ENCODE results near the gene CIRBP. TPM values are rescaled to one million over a fixed set of nuclear protein-coding genes. Genes with fewer than 3 reads are reported as not detected.
A peak's percentile ranks its signal among the peaks of the same experiment; 100 is the strongest.

Gene CIRBP
- total and polyA plus RNA-seq, 2 of the 13 experiments (the other 11 are each of a cell fraction or from before 2014, with no cell fraction given), result 133 to 140 TPM

DNA sequence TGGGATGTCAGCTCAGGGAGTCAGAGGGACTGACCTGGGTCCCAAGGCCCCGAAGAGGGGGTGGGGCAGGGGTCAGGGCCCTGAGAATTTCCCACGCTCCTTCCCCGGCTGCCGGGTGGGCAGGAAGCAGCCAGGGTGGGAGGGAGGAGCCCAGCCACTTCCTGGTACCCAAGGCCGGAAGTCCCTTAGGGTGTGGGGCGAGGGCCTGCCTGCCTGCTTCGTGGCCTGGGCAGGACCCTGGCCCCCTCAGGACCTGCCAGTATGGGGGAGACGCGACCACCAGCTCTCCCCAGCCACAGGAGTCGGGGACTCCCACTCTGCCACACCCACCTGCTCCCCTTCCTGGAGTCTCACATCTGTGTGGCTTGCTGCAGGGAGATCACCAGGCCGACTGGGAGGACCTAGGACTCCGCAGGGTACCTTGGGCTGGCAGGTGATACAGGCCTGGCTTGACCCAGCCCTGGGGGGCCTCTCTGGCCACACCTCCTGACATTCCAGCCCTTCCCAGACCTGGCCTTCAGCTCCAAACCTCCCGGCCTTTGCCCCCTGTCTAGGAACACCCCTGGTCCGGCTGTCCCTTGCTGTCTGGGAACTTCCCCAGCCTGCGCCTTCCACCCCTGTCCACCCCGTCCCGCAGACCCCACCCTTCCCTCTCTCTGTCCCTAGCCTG, 9.8 kb upstream of the CIRBP start (continued):
- 0 out of 2 replicates have a peak, but pooled peaks have one; percentile 64 for TF ChIP-seq ZNF138 (CRISPR knock-in tag; IDR thresholded peaks at IDR 0.05; ENCODE audit: low read depth)
- peak; percentile 69 for TF ChIP-seq FOXA3 (CRISPR knock-in tag; IDR thresholded peaks at IDR 0.05)
- TF ChIP-seq ZFP41 (CRISPR knock-in tag; IDR thresholded peaks at IDR 0.05; ENCODE audit: borderline replicate concordance), result no peak; the same call in 1 of the 2 replicates
- no peak for TF ChIP-seq ZNF660 (CRISPR knock-in tag; IDR thresholded peaks at IDR 0.05; ENCODE audit: borderline replicate concordance, low read depth)
- no peak for TF ChIP-seq BRF2 (CRISPR knock-in tag; IDR thresholded peaks at IDR 0.05)
- TF ChIP-seq ATF4 (CRISPR knock-in tag; IDR thresholded peaks at IDR 0.05), result no peak; a peak in 1 of 4 replicates
- no peak for TF ChIP-seq DBP (CRISPR knock-in tag; IDR thresholded peaks at IDR 0.05; ENCODE audit: not compliant biosample characterization)
- 0 out of 2 replicates have a peak, but pooled peaks have one; percentile 69 for TF ChIP-seq GZF1 (CRISPR knock-in tag; IDR thresholded peaks at IDR 0.05)
- TF ChIP-seq TBP (CRISPR knock-in tag; IDR thresholded peaks at IDR 0.05), result no peak
- peak; percentile 78 for TF ChIP-seq HNF1B (CRISPR knock-in tag; IDR thresholded peaks at IDR 0.05)
- TF ChIP-seq ZNF253 (CRISPR knock-in tag; IDR thresholded peaks at IDR 0.05; ENCODE audit: borderline replicate concordance), result peak; percentile 94
- no peak for TF ChIP-seq MTA3 (CRISPR knock-in tag; IDR thresholded peaks at IDR 0.05)
- no peak for TF ChIP-seq ZNF432 (CRISPR knock-in tag; IDR thresholded peaks at IDR 0.05; ENCODE audit: borderline replicate concordance)
- peak; percentile 59; the same call in 1 of the 2 replicates for TF ChIP-seq FOSL2 (CRISPR knock-in tag; IDR thresholded peaks at IDR 0.05)
- TF ChIP-seq HNRNPLL (IDR thresholded peaks at IDR 0.05; ENCODE audit: low read depth, low read length, poor library complexity, severe bottlenecking), result peak; percentile 47
- TF ChIP-seq ERF (CRISPR knock-in tag; IDR thresholded peaks at IDR 0.05), result peak; percentile 81; the same call in 1 of the 2 replicates
- TF ChIP-seq MLX (CRISPR knock-in tag; IDR thresholded peaks at IDR 0.05), result no peak; the same call in 1 of the 2 replicates
- no peak for TF ChIP-seq ZNF550 (CRISPR knock-in tag; IDR thresholded peaks at IDR 0.05; ENCODE audit: borderline replicate concordance)
- TF ChIP-seq ZBTB7B (CRISPR knock-in tag; IDR thresholded peaks at IDR 0.05), result peak; percentile 94; the same call in 1 of the 2 replicates
- no peak for TF ChIP-seq MYNN (CRISPR knock-in tag; IDR thresholded peaks at IDR 0.05; ENCODE audit: low read depth)
- TF ChIP-seq STAG1 (CRISPR knock-in tag; IDR thresholded peaks at IDR 0.05), result no peak
- peak; percentile 93; the same call in 1 of the 2 replicates for TF ChIP-seq ZC3H4 (CRISPR knock-in tag; IDR thresholded peaks at IDR 0.05; ENCODE audit: borderline replicate concordance)

All from HepG2 (cell line).